ENCODE measurements around the gene DNM1.
"Not testable (repeated sequence)": the region's sequence is repeated elsewhere in the genome, so short reads cannot be mapped to it uniquely, and the experiment has no call there.

GRCh38 chr9:128279088-128280073 lies 76.2 kb downstream of the DNM1 start:
- not testable (repeated sequence) for TF ChIP-seq CTCF (IDR thresholded peaks at IDR 0.05; ENCODE audit: insufficient read depth, low read length); POLR2AphosphoS5 (IDR thresholded peaks at IDR 0.05; ENCODE audit: low read depth)
